ENCODE results near the gene LDB1.

LDB1 gene

DNA sequence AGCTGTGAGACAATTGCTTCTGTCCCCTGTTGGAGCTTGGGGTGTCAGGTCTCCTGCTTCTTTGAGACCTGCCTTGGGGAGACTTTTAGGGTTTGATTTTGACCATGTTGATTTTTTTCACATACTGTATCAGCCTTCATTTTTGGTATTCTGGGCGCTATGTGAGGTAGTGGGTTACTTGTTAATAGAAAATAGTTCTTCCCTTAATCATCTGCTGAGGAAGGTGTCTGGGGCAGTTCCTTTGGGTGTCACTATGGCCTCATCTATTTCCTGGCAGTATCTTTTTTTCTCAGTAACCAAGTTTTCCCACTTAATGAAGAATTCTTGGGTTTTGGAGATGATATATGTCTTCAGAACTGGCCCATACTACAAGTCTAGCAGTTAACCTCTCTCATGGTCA, 27.4 kb upstream of the LDB1 start:
- no peaks in the 10 kb centered on the region for H3K9me3 Mint-ChIP-seq
- no peaks in the 10 kb centered on the region for H3K27me3 Mint-ChIP-seq
- peak overlapping the region; percentile 69 for H3K27ac Mint-ChIP-seq
- DNase-seq, result no peak
- H3K36me3 Mint-ChIP-seq (ENCODE audit: low read depth), result peaks cover 97% of the 10 kb centered on the region
- H3K4me3 Mint-ChIP-seq, result no peak overlapping the region
- peaks cover 20% of the 10 kb centered on the region for H3K4me1 Mint-ChIP-seq (ENCODE audit: low read depth)

DNA sequence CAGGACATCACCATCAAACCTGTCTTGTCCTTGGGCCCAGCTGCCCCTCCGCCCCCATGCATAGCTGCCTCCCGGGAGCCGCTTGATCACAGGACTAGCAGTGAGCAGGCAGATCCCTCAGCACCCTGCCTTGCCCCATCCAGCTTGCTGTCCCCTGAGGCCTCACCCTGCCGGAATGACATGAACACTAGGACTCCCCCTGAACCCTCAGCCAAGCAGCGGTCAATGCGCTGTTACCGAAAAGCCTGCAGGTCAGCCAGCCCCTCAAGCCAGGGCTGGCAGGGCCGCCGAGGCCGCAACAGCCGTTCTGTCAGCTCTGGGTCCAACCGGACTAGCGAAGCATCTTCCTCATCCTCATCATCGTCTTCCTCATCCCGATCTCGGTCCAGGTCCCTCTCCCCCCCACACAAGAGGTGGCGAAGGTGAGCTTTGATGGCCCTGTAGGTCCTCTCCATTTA, 26.8 kb upstream of the LDB1 start:
- H3K4me3 Mint-ChIP-seq, result no peak overlapping the region
- H3K27ac Mint-ChIP-seq, result peak overlapping the region; percentile 69
- H3K9me3 Mint-ChIP-seq, result no peaks in the 10 kb centered on the region
- peaks cover 20% of the 10 kb centered on the region for H3K4me1 Mint-ChIP-seq (ENCODE audit: low read depth)
- peaks cover 97% of the 10 kb centered on the region for H3K36me3 Mint-ChIP-seq (ENCODE audit: low read depth)
- no peaks in the 10 kb centered on the region for H3K27me3 Mint-ChIP-seq
- DNase-seq, result no peak

- peaks cover 97% of the 10 kb centered on the region for H3K36me3 Mint-ChIP-seq (ENCODE audit: low read depth)
- peak overlapping the region; percentile 72 for H3K27ac Mint-ChIP-seq
- H3K9me3 Mint-ChIP-seq, result no peaks in the 10 kb centered on the region
These were observed 21.5 kb upstream of the LDB1 start for GRCh38 chr10:102141583-102142107.

DNA sequence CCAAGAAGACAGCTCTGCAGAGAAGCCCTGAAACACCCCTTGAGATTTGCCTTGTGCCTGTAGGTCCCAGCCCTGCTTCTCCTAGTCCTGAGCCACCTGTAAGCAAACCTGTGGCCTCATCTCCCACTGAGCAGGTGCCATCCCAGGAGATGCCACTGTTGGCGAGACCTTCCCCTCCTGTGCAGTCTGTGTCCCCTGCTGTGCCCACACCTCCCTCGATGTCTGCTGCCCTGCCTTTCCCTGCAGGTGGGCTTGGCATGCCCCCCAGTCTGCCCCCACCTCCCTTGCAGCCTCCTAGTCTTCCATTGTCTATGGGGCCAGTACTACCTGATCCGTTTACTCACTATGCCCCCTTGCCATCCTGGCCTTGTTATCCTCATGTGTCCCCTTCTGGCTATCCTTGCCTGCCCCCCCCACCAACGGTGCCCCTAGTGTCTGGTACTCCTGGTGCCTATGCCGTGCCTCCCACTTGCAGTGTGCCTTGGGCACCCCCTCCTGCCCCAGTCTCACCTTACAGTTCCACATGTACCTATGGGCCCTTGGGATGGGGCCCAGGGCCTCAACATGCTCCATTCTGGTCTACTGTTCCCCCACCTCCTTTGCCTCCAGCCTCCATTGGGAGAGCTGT, 20.9 kb upstream of the LDB1 start:
- Mint-ChIP-seq H3K4me3 (no peak overlapping the region), H3K27ac (peak overlapping the region; percentile 72), H3K9me3 (no peaks in the 10 kb centered on the region), H3K36me3 (ENCODE audit: low read depth) (peaks cover 96% of the 10 kb centered on the region), H3K27me3 (no peaks in the 10 kb centered on the region), H3K4me1 (ENCODE audit: low read depth) (peaks cover 35% of the 10 kb centered on the region)
- DNase-seq, result no peak

More at GRCh38 chr10:102141583-102142107, 21.5 kb upstream of the LDB1 start:
- Mint-ChIP-seq H3K4me3 (no peak overlapping the region), H3K27me3 (no peaks in the 10 kb centered on the region), H3K4me1 (ENCODE audit: low read depth) (peaks cover 30% of the 10 kb centered on the region)
- DNase-seq, result no peak

GRCh38 chr10:102140218-102140617, 20.1 kb upstream of the LDB1 start:
- Mint-ChIP-seq H3K27ac (peak overlapping the region; percentile 66), H3K36me3 (ENCODE audit: low read depth) (peaks cover 97% of the 10 kb centered on the region), H3K4me3 (no peak overlapping the region), H3K9me3 (no peaks in the 10 kb centered on the region), H3K27me3 (no peaks in the 10 kb centered on the region), H3K4me1 (ENCODE audit: low read depth) (peaks cover 43% of the 10 kb centered on the region)
- no peak for DNase-seq

- H3K9me3 Mint-ChIP-seq, result no peaks in the 10 kb centered on the region
- no peaks in the 10 kb centered on the region for H3K27me3 Mint-ChIP-seq
- H3K27ac Mint-ChIP-seq, result peak overlapping the region; percentile 66
- peaks cover 49% of the 10 kb centered on the region for H3K4me1 Mint-ChIP-seq (ENCODE audit: low read depth)
- H3K36me3 Mint-ChIP-seq (ENCODE audit: low read depth), result peaks cover 97% of the 10 kb centered on the region
- H3K4me3 Mint-ChIP-seq, result no peak overlapping the region
- DNase-seq, result no peak
These were observed 19.3 kb upstream of the LDB1 start for GRCh38 chr10:102139281-102140110.

DNA sequence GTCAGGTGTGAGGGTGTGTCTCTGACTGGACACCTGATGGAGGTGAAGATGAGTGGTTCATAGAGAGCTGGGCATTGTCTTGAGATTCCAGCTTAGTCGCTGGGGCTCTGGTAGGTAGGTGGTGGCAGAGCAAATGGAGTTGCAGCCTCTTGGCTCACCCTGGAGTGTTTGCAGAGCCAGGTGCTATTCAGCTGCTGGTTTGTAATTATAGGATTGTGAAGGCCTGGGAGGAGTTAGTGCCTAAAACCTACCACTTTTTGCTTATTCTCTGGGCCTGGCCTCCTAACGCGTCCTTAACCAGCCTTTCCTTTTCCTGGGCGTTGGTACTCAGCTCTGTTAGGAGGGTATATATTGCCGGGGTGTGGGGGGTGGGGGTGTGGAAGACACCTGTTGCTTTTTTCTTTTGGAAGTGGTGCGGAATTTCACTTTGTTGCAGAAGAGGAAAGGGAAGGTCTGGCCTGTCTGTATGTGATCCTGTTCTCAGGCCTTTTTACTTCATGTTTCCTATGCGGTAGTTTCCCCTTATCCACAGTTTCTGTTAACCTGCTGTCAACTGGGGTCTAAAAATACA, 15.9 kb upstream of the LDB1 start:
- Mint-ChIP-seq H3K27ac (peak overlapping the region; percentile 100), H3K27me3 (no peaks in the 10 kb centered on the region), H3K4me1 (ENCODE audit: low read depth) (peaks cover 53% of the 10 kb centered on the region), H3K36me3 (ENCODE audit: low read depth) (peaks cover 81% of the 10 kb centered on the region), H3K4me3 (peak overlapping the region; percentile 100), H3K9me3 (no peaks in the 10 kb centered on the region)
- no peak for DNase-seq

- no peaks in the 10 kb centered on the region for H3K27me3 Mint-ChIP-seq
- DNase-seq, result no peak
- peaks cover 65% of the 10 kb centered on the region for H3K36me3 Mint-ChIP-seq (ENCODE audit: low read depth)
- H3K4me1 Mint-ChIP-seq (ENCODE audit: low read depth), result peaks cover 45% of the 10 kb centered on the region
- H3K4me3 Mint-ChIP-seq, result peak overlapping the region; percentile 100
- peak overlapping the region; percentile 100 for H3K27ac Mint-ChIP-seq
- no peaks in the 10 kb centered on the region for H3K9me3 Mint-ChIP-seq
These were observed 14.2 kb upstream of the LDB1 start for GRCh38 chr10:102134416-102134815.

DNA sequence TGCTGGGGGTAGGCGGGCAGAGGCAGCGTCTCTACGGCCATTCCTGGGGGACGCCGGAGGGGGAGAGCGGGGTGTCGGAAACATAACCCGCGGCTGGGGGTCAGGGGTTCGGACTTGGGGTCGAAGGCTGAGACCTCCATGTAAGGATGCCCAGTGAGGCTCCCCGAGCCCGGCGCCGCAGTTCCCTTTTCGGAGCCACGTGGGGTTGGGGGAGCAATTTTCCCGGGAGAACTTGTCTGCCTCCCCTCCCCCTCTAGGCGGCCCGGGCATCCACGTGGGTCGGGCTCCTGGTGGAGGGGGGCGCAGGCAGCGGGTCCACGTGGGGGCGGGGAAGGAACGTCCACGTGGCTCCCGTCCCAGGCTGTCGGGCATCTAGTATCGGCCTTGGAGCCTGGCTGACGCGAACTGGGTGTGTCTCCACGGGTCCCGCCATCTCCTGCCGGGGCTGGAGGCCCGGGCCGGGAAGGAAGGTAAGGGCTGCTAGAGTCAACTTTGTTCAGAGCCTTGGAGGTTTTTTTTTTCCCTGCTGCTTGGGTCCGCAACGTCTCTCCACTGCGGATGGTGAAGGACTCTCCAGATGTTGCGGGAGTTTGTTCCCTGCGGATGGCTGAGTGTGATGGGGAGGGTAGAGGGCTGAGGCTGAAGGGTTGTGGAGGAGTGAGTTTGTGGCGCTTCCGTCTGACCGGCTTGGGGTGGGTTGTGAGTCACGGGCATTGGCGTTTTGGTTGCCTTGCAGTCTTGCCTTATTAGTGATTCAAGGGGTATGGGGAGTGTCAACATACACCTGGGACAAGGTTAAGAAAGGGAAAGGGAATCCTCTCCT, 13.4 kb upstream of the LDB1 start:
- Mint-ChIP-seq H3K27me3 (no peaks in the 10 kb centered on the region), H3K36me3 (ENCODE audit: low read depth) (peaks cover 56% of the 10 kb centered on the region), H3K9me3 (no peaks in the 10 kb centered on the region), H3K27ac (peak overlapping the region; percentile 100), H3K4me3 (peak overlapping the region; percentile 100), H3K4me1 (ENCODE audit: low read depth) (peaks cover 43% of the 10 kb centered on the region)
- DNase-seq, result peak; percentile 85

DNA sequence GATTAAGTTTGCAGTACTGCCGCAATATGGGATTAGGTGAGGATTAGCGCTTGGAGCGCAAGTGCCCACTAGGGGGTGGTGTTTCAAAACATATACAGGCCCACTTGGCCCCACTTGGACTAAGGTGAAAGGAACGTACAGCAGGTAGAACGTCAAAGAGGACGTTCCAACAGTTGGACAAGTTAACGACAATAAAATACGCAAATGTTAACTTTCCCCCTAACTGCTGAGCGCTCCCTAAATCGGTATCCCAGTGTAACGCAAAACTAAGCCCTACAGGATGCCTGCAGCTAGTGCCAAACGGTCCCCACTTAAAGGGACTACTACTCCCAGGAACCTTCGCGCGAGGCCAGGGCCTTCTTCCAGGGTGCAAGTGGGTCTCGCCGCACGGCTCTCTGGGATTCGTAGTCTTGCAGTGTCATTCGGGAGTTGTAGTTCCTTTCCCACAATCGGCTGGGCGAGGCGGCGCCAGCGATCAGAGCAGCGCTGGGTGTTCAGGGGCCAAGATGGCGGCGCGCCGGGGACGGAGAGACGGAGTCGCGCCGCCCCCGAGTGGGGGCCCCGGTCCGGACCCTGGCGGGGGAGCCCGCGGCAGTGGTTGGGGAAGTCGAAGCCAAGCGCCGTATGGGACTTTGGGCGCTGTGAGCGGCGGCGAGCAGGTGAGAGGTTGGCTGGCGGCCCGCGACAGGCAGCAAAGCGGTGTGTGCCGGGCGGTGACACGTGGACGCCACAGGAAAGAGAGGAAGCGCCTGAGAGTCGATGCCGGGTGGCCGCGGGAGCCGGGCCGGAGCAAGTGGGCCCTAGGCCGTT, 12.6 kb upstream of the LDB1 start, which contains the start of gene PPRC1:
Gene PPRC1 (plus strand): TSS at position 478 of the 810 bp plus-strand sequence. CDS start 29 bp downstream, at position 507.
- peak within 1 kb of the TSS; percentile 100 for H3K4me3 Mint-ChIP-seq
- peaks cover 48% of the 10 kb centered on the region for H3K36me3 Mint-ChIP-seq (ENCODE audit: low read depth)
- DNase-seq, result peak; percentile 95
- H3K27ac Mint-ChIP-seq, result peak within 1 kb of the TSS; percentile 100
- peaks cover 43% of the 10 kb centered on the region for H3K4me1 Mint-ChIP-seq (ENCODE audit: low read depth)
- H3K9me3 Mint-ChIP-seq, result no peaks in the 10 kb centered on the region
- no peaks in the 10 kb centered on the region for H3K27me3 Mint-ChIP-seq

DNA sequence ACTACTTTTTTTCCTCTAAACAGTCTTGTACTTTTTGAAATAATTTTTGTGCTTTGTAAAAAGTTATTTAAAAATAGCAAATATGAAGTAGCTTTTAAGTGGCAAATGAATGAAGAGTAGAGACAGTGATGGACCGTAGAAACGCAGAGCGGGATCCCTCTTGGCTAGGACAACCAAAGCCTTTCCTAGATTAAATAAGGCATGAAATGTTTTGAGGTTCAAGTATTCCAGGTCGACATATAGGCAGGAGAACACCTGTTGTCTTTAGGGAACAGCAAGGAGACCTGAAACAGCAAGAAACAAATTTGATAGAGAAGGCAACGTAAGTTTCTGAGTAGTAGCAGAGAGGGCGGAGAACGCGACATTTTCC, 12.0 kb upstream of the LDB1 start:
- H3K9me3 Mint-ChIP-seq, result no peaks in the 10 kb centered on the region
- H3K27me3 Mint-ChIP-seq, result no peaks in the 10 kb centered on the region
- H3K4me1 Mint-ChIP-seq (ENCODE audit: low read depth), result peaks cover 37% of the 10 kb centered on the region
- no peak for DNase-seq
- H3K4me3 Mint-ChIP-seq, result peak overlapping the region; percentile 100
- peaks cover 42% of the 10 kb centered on the region for H3K36me3 Mint-ChIP-seq (ENCODE audit: low read depth)
- H3K27ac Mint-ChIP-seq, result peak overlapping the region; percentile 100

DNA sequence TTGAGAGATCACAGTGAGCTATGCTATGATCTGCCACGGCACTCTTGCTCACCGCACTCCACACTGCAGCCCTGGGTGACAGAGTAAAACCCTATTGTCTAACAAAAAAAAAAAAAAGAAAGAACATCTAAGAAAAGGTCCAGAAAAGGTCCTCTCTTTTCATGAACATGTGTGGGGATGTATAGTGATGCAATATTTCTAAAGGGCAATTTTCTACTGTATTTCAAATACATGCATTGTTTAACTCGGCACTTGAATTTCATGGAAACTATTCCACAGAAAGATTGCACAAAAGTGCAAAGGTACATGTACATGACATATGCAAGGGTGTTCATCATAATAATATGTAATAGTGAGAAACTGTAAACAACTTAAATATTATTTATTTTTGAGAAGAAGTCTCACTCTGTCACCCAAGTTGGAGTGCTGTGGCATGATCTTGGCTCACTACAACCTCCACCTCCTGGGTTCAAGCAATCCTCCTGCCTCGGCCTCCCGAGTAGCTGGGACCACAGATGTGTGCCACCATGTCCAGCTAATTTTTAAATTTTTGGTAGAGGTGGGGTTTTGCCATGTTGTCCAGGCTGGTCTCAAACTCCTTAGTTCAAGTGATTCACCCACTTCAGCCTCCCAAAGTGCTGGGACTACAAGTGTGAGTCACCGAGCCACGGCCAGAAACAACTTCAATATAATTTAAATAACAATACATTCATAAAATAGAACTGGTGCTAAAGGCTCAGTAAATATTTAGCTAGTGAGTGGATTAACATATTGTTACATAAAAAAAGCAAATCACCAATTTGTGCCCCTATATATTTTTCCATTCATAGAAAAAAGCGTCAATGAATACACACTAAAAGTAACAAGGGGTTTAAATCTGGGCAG, 11.4 kb upstream of the LDB1 start:
- no peak for DNase-seq
- Mint-ChIP-seq H3K36me3 (ENCODE audit: low read depth) (peaks cover 36% of the 10 kb centered on the region), H3K27ac (peak overlapping the region; percentile 100), H3K4me1 (ENCODE audit: low read depth) (peaks cover 32% of the 10 kb centered on the region), H3K4me3 (peak overlapping the region; percentile 100), H3K9me3 (no peaks in the 10 kb centered on the region), H3K27me3 (no peaks in the 10 kb centered on the region)

- no peak overlapping the region for H3K27ac Mint-ChIP-seq
- no peaks in the 10 kb centered on the region for H3K27me3 Mint-ChIP-seq
- peaks cover 25% of the 10 kb centered on the region for H3K4me1 Mint-ChIP-seq (ENCODE audit: low read depth)
- H3K4me3 Mint-ChIP-seq, result no peak overlapping the region
- DNase-seq, result no peak
- H3K36me3 Mint-ChIP-seq (ENCODE audit: low read depth), result peaks cover 7% of the 10 kb centered on the region
- H3K9me3 Mint-ChIP-seq, result no peaks in the 10 kb centered on the region
These were observed 3.1 kb upstream of the LDB1 start for GRCh38 chr10:102123223-102123622.
